Dendritic cell treated with granulocyte-macrophage colony-stimulating factor and Interleukin-4, amounts not matched to agents 40 ng/mL and 50 ng/mL, for 4 days (primary cell): ENCODE results near the gene EVC2.

Experiments used
- H3K27ac Mint-ChIP-seq: one replicate; pipeline ENCODE4 v1.8.0; 2022; ENCODE audit warnings: mild to moderate bottlenecking, mixed read lengths
- H3K27me3 Mint-ChIP-seq: one replicate; pipeline ENCODE4 v1.8.0; 2022; ENCODE audit warnings: mild to moderate bottlenecking, mixed read lengths
- H3K36me3 Mint-ChIP-seq: one replicate; pipeline ENCODE4 v1.8.0; 2022; ENCODE audit warnings: low read depth, mixed read lengths
- H3K4me1 Mint-ChIP-seq: one replicate; pipeline ENCODE4 v1.8.0; 2022; ENCODE audit warnings: low read depth, mixed read lengths
- H3K4me3 Mint-ChIP-seq: one replicate; pipeline ENCODE4 v1.8.0; 2022; ENCODE audit warnings: mild to moderate bottlenecking, moderate library complexity, mixed read lengths
- H3K9me3 Mint-ChIP-seq: one replicate; pipeline ENCODE4 v1.8.0; 2022; ENCODE audit warnings: mixed read lengths
- intact Hi-C: fragments of 100-400 bp; cut with micrococcal nuclease; formaldehyde crosslinking; loops from one replicate; pipeline ENCODE4 v1.15.0; 2022

EVC2 gene, protein sequence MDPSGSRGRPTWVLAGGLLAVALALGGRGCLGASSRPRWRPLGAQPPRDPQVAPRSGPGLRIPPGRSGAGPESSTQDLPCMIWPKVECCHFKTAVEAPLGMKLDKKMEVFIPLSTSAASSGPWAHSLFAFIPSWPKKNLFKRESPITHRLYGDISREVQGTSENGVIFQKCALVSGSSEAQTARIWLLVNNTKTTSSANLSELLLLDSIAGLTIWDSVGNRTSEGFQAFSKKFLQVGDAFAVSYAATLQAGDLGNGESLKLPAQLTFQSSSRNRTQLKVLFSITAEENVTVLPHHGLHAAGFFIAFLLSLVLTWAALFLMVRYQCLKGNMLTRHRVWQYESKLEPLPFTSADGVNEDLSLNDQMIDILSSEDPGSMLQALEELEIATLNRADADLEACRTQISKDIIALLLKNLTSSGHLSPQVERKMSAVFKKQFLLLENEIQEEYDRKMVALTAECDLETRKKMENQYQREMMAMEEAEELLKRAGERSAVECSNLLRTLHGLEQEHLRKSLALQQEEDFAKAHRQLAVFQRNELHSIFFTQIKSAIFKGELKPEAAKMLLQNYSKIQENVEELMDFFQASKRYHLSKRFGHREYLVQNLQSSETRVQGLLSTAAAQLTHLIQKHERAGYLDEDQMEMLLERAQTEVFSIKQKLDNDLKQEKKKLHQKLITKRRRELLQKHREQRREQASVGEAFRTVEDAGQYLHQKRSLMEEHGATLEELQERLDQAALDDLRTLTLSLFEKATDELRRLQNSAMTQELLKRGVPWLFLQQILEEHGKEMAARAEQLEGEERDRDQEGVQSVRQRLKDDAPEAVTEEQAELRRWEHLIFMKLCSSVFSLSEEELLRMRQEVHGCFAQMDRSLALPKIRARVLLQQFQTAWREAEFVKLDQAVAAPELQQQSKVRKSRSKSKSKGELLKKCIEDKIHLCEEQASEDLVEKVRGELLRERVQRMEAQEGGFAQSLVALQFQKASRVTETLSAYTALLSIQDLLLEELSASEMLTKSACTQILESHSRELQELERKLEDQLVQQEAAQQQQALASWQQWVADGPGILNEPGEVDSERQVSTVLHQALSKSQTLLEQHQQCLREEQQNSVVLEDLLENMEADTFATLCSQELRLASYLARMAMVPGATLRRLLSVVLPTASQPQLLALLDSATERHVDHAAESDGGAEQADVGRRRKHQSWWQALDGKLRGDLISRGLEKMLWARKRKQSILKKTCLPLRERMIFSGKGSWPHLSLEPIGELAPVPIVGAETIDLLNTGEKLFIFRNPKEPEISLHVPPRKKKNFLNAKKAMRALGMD

DNA sequence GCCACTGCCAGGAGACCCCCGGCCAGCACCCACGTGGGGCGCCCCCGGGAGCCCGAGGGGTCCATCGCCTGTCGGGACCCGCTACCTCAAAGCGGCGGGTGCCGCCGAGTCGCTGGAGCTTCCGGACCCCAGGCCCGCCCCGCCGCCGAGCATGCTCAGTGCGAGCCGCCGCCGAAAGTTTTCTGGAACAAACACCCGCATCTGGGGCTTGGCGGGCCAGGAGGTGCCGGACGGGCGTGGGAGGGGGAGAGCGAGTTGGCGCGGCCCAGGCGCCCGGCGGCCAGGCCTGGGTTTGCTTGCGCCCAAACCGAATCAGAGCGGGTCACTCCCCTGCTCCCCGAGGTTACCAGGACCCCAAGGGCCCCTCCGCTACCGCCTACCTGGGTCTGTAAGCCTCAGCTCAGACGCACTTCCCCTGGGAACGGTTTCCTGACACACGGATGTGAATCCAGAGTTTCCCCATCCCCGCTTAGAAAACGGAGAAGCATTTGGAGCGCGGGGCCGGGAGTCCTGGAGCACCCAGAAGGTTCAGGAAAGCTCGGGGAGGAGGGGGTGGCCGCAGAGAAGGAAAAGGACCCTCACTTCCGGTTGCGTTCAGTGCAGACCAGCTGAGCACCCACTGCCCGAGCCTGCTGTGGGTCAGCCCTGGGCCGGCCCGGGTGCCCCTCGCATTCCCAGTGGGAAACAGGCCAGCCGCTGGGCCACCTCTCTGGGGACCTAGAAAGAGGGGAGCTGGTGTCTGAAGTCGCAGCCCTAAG is at the start of gene EVC2:
TSS of gene EVC2 (minus strand) at position 111 of the 758 bp plus-strand sequence. CDS start at position 65, 46 bp downstream.
- no peaks in the 10 kb centered on the region for H3K36me3 Mint-ChIP-seq
- H3K27me3 Mint-ChIP-seq = peaks cover 64% of the 10 kb centered on the region
- peaks cover 22% of the 10 kb centered on the region for H3K4me1 Mint-ChIP-seq
- peak within 1 kb of the TSS; percentile 53 for H3K4me3 Mint-ChIP-seq
- no peak within 1 kb of the TSS for H3K27ac Mint-ChIP-seq
- H3K9me3 Mint-ChIP-seq = no peaks in the 10 kb centered on the region
- intact Hi-C loops = no loop called here

DNA sequence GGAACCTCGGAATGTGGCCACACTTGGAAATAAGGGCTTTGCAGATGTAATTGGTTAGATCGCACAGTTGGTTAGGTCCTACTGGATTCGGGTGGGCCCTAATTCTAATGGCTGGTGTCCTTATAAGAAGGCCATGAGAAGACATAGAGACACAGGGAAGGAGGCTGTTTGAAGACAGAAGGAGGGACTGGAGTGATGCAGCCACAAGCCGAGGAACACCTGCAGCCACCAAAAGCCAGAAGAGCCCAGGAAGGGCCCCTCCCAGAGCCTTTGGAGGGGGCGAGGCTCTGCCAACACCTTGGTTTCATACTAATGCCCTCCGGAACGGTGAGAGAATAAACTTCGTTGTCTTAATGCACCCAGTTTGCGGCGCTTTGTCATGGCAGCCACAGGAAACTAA is 49.6 kb upstream of the EVC2 start:
- no peaks in the 10 kb centered on the region for H3K27me3 Mint-ChIP-seq
- H3K4me1 Mint-ChIP-seq = no peaks in the 10 kb centered on the region
- no peaks in the 10 kb centered on the region for H3K36me3 Mint-ChIP-seq
- no peak overlapping the region for H3K27ac Mint-ChIP-seq
- no peaks in the 10 kb centered on the region for H3K9me3 Mint-ChIP-seq
- intact Hi-C loops = no loop called here
- no peak overlapping the region for H3K4me3 Mint-ChIP-seq

DNA sequence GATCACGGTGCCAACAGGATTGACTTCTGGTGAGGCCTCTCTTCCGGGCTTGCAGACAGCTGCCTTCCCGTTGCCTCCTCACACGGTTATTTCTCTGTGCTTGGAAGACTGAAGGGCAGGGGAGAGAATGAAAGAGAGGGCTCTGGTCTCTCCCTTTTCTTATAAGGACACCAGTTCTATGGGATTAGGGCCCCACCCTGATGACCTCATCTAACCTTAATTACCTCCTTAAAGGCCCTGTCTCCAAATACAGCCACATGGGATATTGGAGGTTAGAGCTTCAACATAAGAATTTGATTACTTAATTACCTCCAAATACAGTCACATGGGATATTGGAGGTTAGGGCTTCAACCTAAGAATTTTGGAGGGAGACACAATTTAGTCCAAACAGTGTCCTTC is 49.2 kb upstream of the EVC2 start:
- H3K36me3 Mint-ChIP-seq = no peaks in the 10 kb centered on the region
- intact Hi-C loops = no loop called here
- no peaks in the 10 kb centered on the region for H3K27me3 Mint-ChIP-seq
- H3K4me3 Mint-ChIP-seq = no peak overlapping the region
- no peaks in the 10 kb centered on the region for H3K4me1 Mint-ChIP-seq
- no peaks in the 10 kb centered on the region for H3K9me3 Mint-ChIP-seq
- no peak overlapping the region for H3K27ac Mint-ChIP-seq

DNA sequence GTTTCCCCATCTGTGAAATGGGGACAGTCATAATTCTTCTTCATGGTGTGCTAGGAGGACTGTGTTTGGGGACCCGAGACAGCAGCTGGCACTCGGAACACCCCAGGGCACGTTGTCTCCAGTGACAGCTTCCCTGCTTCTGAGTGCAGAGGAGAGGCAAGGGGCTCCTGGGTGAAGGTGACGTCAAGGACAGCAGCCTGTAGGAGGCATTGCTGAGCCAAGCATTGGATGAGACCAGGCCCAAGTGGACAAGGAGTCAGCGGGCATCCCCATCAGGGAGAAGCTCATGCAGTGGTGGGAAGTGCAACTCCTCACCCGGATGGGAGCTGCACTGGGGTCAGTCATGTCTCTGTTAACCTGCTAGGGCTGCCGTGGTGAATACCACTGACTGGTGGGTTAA is 48.7 kb upstream of the EVC2 start:
- H3K4me3 Mint-ChIP-seq = no peak overlapping the region
- no peaks in the 10 kb centered on the region for H3K9me3 Mint-ChIP-seq
- H3K36me3 Mint-ChIP-seq = no peaks in the 10 kb centered on the region
- no peaks in the 10 kb centered on the region for H3K4me1 Mint-ChIP-seq
- no peak overlapping the region for H3K27ac Mint-ChIP-seq
- H3K27me3 Mint-ChIP-seq = no peaks in the 10 kb centered on the region
- intact Hi-C loops = no loop called here

DNA sequence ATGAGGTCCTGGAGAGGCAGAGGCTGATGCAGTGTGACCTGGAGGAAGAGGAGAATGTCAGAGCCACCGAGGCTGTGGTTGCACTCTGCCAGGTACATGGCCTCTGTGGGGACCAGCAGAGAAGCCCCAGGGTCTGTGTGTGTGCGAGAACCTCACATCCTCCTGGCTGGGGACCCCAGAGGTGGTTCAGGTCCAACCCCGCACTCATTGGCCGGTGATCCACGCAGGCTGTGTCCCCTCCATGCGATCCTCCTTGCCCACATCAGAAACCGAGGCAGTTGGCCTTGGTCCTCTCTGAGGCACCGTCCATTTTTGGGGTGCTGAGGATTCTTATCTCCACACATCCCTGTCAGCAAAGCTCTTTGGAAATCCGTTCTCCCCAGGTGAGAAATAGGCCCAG is 47.9 kb upstream of the EVC2 start:
- intact Hi-C loops = no loop called here
- no peaks in the 10 kb centered on the region for H3K9me3 Mint-ChIP-seq
- no peaks in the 10 kb centered on the region for H3K4me1 Mint-ChIP-seq
- H3K27ac Mint-ChIP-seq = no peak overlapping the region
- no peaks in the 10 kb centered on the region for H3K27me3 Mint-ChIP-seq
- H3K36me3 Mint-ChIP-seq = no peaks in the 10 kb centered on the region
- H3K4me3 Mint-ChIP-seq = no peak overlapping the region

DNA sequence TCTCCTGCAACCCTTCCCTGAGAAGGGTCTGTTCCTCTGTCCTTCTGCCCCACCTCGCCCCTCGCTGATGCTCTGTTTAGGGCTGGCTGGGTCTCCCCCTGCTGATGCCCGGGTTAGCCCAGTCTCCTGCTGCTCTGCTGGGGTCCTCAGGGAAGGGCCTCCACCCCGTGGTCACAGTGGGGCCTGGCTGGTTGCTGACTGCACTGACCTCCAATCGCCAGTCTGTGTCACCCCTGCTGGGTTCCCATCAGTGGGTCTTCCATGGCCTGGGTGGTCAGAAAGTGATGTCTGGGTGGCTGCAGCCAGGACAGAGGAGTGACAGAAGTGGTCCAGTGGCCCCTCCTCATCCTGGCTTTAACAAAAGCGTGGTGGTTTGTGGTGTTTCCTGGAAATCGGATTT is 47.3 kb upstream of the EVC2 start:
- H3K9me3 Mint-ChIP-seq = no peaks in the 10 kb centered on the region
- no peaks in the 10 kb centered on the region for H3K36me3 Mint-ChIP-seq
- no peaks in the 10 kb centered on the region for H3K4me1 Mint-ChIP-seq
- no peak overlapping the region for H3K4me3 Mint-ChIP-seq
- no peak overlapping the region for H3K27ac Mint-ChIP-seq
- no peaks in the 10 kb centered on the region for H3K27me3 Mint-ChIP-seq
- intact Hi-C loops = no loop called here

DNA sequence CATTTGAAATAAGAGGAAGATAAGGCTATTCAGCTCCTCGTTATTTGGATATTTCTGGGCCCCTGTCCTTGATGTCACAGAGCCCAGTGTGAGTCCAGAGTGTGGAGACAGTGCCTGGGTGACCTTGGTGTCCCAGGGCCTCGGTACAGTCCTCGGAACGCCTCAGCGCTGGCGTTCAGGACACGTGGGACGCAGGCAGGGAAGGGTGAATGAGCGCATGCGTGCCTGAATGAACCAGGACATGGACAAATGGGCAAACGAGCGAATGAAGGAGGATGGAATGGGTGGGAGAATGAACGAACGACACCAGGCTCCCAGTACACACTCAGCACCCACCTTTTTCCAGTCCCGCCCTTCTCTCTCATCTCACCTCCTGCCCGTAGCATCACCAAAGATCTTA is 46.8 kb upstream of the EVC2 start:
- no peaks in the 10 kb centered on the region for H3K36me3 Mint-ChIP-seq
- no peak overlapping the region for H3K27ac Mint-ChIP-seq
- H3K4me3 Mint-ChIP-seq = no peak overlapping the region
- H3K9me3 Mint-ChIP-seq = no peaks in the 10 kb centered on the region
- H3K27me3 Mint-ChIP-seq = no peaks in the 10 kb centered on the region
- intact Hi-C loops = no loop called here
- no peaks in the 10 kb centered on the region for H3K4me1 Mint-ChIP-seq

DNA sequence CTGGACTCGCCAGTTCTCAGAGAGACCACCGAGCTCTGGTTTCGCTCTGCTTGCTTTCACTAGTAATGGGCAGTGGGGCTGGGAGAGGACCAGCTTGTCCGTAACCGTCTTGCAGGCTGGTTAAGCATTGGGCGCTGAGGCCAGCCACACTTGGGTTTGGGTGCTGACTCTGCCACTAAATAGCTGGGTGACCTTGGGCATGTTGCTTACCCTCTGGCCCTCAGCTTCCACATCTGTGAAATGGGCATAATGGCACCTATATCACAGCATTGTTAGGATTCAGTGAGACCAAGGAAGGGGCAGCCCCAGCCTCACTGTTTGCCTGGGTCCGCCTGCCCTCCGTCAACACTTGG is 46.1 kb upstream of the EVC2 start:
- Mint-ChIP-seq H3K27ac (no peak overlapping the region), H3K36me3 (no peaks in the 10 kb centered on the region), H3K27me3 (no peaks in the 10 kb centered on the region), H3K9me3 (no peaks in the 10 kb centered on the region), H3K4me1 (no peaks in the 10 kb centered on the region), H3K4me3 (no peak overlapping the region)
- intact Hi-C loops = no loop called here

DNA sequence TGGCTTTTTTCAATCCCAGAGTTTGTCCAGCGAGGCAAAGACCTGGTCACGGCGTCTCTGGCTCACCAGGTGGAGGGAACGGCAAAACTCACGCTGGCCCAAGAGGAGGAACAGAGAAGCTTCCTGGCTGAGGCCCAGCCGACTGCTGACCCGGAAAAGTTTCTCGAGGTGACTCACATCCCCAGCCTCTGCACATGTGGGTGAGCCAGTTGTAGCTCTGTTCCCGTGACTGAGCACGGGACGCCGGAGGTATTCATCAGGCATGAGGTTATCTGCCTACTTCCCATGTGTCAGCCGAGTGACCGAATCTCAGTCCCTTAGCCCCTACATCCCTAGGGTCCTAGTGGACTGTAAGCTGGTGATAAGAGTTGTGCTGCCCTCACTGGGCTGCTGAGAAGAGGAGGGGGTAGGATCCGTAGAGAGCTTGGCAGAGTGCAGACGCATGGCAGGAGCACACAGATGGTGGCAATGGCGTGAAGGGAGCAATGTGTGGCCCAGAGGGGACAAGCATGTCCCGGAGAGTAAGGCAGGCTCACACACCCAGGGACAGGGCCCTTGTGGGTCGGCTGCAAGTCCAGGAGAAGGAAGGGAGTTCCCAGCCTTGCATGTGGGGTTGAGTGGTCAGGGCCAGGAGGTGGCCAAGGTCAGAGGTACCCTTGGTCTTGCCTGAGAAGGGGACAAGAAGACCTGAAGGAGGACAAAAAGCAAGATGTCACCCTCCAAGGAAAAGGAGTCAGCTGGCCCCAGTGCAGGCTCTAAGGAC is 45.6 kb upstream of the EVC2 start:
- no peaks in the 10 kb centered on the region for H3K9me3 Mint-ChIP-seq
- H3K4me3 Mint-ChIP-seq = no peak overlapping the region
- no peaks in the 10 kb centered on the region for H3K27me3 Mint-ChIP-seq
- H3K4me1 Mint-ChIP-seq = no peaks in the 10 kb centered on the region
- no peak overlapping the region for H3K27ac Mint-ChIP-seq
- H3K36me3 Mint-ChIP-seq = no peaks in the 10 kb centered on the region
- intact Hi-C loops = no loop called here

DNA sequence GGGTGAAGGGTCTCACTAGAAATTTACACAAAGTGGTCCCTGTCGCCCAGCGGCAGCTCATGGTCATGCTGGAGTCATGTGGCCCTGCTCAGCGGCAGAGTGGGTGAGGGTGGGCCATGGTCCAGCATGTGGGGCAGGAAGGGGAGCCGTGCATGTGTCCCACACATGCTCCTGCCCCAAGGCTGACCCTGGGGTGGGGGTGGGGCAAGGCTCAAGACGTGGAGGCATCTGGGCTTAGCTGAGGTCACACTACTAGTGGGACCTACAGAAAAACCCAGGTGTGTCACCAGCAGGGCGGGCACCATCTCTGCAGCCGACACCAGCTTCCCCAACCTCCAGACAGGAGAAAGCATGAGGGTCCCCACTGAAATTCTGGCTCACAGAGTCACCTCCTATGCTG is 45.0 kb upstream of the EVC2 start:
- no peaks in the 10 kb centered on the region for H3K9me3 Mint-ChIP-seq
- H3K36me3 Mint-ChIP-seq = no peaks in the 10 kb centered on the region
- intact Hi-C loops = no loop called here
- H3K4me3 Mint-ChIP-seq = no peak overlapping the region
- H3K27ac Mint-ChIP-seq = no peak overlapping the region
- H3K4me1 Mint-ChIP-seq = no peaks in the 10 kb centered on the region
- no peaks in the 10 kb centered on the region for H3K27me3 Mint-ChIP-seq

DNA sequence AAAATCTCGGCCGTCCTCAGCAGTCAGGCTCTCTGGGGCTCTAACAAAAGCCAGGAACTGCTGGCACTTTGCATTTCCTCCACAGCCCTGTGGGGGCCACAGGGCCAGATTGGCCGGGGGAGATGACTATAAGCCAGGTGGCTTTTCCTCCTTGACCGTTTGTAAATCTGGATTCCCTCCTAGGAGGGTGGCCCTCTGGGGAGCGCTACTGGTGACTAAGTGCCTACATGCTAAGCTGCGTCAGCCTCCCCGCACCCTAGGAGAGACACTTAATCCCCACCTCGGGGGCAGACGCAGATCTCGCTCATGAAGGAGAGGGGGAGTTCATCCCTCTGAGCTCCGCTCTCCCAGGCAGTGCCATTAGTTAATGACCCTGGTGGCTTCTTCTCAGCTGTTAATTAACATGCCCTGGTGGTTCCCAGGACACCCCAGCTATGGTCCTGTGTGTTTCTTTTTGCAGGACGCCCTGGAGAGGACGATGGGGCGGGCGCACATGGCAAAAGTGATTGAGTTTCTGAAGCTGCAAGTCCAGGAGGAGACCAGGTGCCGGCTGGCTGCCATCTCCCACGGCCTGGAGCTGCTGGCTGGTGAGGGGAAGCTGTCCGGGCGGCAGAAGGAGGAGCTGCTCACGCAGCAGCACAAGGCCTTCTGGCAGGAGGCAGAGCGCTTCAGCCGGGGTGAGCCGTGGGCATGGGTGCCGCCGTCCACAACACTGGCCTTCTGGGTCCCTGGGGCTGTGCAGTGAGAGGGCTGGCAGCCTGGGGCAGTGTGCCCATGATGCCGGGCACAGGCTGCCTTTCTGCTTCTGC is 44.2 kb upstream of the EVC2 start:
- H3K4me3 Mint-ChIP-seq = no peak overlapping the region
- intact Hi-C loops = no loop called here

DNA sequence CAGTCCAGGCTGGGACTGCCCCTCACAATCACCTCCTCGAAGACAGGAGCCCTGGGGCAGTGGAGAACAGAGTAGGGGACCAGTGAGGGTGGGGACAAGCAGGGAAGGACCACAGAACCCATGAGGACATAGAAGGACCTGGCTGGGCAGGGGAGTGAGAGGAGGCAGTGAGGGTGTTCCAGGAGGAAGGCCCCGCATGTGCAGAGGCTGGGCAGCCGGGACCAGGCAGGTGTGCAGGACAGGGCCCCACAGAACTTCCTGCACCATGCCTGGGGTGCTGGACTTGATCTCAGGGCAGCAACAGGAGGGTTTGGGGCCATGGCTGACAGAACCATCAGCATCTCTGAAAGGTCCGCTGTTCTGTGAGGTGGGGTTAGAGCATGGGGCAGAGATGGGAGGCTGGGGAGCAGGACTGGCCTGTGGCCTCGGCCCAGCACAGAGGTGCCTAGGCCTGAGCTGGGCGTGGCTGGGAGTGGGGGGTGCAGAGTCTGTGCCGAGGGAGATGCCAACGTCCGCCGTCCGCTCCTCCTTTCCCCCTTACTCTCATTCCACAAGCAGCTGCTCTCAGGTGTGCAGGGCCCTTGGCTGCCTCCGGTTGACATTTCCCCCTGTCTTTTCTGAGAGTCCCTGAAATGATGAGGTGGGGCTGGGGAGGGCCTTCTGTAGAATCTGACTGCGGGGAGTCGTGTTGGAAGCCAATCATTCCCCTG is 43.5 kb upstream of the EVC2 start:
- no peak overlapping the region for H3K27ac Mint-ChIP-seq
- intact Hi-C loops = no loop called here
- no peaks in the 10 kb centered on the region for H3K4me1 Mint-ChIP-seq
- no peaks in the 10 kb centered on the region for H3K9me3 Mint-ChIP-seq
- no peak overlapping the region for H3K4me3 Mint-ChIP-seq
- no peaks in the 10 kb centered on the region for H3K27me3 Mint-ChIP-seq
- no peaks in the 10 kb centered on the region for H3K36me3 Mint-ChIP-seq

More for the DNA sequence above, 44.2 kb upstream of the EVC2 start:
- no peaks in the 10 kb centered on the region for H3K36me3 Mint-ChIP-seq
- no peaks in the 10 kb centered on the region for H3K9me3 Mint-ChIP-seq
- no peak overlapping the region for H3K27ac Mint-ChIP-seq
- H3K27me3 Mint-ChIP-seq = no peaks in the 10 kb centered on the region
- H3K4me1 Mint-ChIP-seq = no peaks in the 10 kb centered on the region
